Vagina (tissue), 2 donors: Measurements from ENCODE around the gene TAC4.

Experiments used
- POLR2A ChIP-seq, 2 donors: fragments of 450-650 bp; IDR thresholded peaks; one replicate each; pipeline ENCODE4 v1.6.1; 2017; ENCODE audit warnings: antibody characterized with exemption in 2 of 2, mild to moderate bottlenecking in 2 of 2, moderate library complexity in 2 of 2
- TF ChIP-seq, protein P1 (sequence below), 3 experiments: fragments of 450-650 bp in 2 of 3; fragments of 200-600 bp in 1 of 3; sonication (generic) in 1 of 3; IDR thresholded peaks; one replicate each; pipeline ENCODE4 v1.5.1; 2017 to 2019; ENCODE audit warnings: antibody characterized with exemption in 3 of 3, mild to moderate bottlenecking in 2 of 3, moderate library complexity in 2 of 3

- TF ChIP-seq, protein P1, sequence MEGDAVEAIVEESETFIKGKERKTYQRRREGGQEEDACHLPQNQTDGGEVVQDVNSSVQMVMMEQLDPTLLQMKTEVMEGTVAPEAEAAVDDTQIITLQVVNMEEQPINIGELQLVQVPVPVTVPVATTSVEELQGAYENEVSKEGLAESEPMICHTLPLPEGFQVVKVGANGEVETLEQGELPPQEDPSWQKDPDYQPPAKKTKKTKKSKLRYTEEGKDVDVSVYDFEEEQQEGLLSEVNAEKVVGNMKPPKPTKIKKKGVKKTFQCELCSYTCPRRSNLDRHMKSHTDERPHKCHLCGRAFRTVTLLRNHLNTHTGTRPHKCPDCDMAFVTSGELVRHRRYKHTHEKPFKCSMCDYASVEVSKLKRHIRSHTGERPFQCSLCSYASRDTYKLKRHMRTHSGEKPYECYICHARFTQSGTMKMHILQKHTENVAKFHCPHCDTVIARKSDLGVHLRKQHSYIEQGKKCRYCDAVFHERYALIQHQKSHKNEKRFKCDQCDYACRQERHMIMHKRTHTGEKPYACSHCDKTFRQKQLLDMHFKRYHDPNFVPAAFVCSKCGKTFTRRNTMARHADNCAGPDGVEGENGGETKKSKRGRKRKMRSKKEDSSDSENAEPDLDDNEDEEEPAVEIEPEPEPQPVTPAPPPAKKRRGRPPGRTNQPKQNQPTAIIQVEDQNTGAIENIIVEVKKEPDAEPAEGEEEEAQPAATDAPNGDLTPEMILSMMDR (IDR thresholded peaks at IDR 0.05): no peak
- no peak for TF ChIP-seq POLR2A (IDR thresholded peaks at IDR 0.05)
These were observed 39.3 kb upstream of the TAC4 start for GRCh38 chr17:49887086-49887743.
